Naive thymus-derived CD8-positive, alpha-beta T cell (primary cell): ENCODE results near the gene PTPN4. TPM values are rescaled to one million over a fixed set of nuclear protein-coding genes. Genes with fewer than 3 reads are reported as not detected.
"Not testable (repeated sequence)": the region's sequence is repeated elsewhere in the genome, so short reads cannot be mapped to it uniquely, and the experiment has no call there.

ENCODE experiments used
- ATAC-seq, 2 donors: fragments of 150-1000 bp; cut with Tn5 transposase in 1 of 2; sonication (Bioruptor Pico), chemical (Tn5 transposase) in 1 of 2; 1 replicate in 1 of 2; 2 replicates in 1 of 2; pipeline ENCODE4 v1.10.0; 2021; ENCODE audit warnings: mild to moderate bottlenecking in 2 of 2, moderate library complexity in 2 of 2
- POLR2A ChIA-PET: fragments of 350-600 bp; sonication (Branson Sonifier 250); formaldehyde crosslinking; loops from one replicate; lab custom pipeline; 2021; ENCODE audit warnings: antibody characterized with exemption; lab: Charles Lee
- DNase-seq, 10 donors: peaks; one replicate each; pipeline versions ENCODE4 v3.0.0 to v3.0.0-alpha.2; 2020 to 2022
- H3K27ac Mint-ChIP-seq, 10 donors: one replicate each; pipeline ENCODE4 v1.8.0; 2020 to 2022; ENCODE audit warnings: mild to moderate bottlenecking in 10 of 10, mixed read lengths in 10 of 10, moderate library complexity in 4 of 10, inconsistent platforms in 1 of 10
- H3K27me3 Mint-ChIP-seq, 5 donors: one replicate each; pipeline ENCODE4 v1.8.0; 2021 to 2022; ENCODE audit warnings: mixed read lengths in 5 of 5
- H3K36me3 Mint-ChIP-seq, 3 donors: one replicate each; pipeline ENCODE4 v1.8.0; 2020 to 2022; ENCODE audit warnings: mixed read lengths in 3 of 3, mild to moderate bottlenecking in 2 of 3, inconsistent platforms in 1 of 3
- H3K4me1 Mint-ChIP-seq, 4 donors: one replicate each; pipeline ENCODE4 v1.8.0; 2021 to 2022; ENCODE audit warnings: mixed read lengths in 4 of 4
- H3K4me3 Mint-ChIP-seq, 10 donors: one replicate each; pipeline ENCODE4 v1.8.0; 2020 to 2022; ENCODE audit warnings: mild to moderate bottlenecking in 10 of 10, mixed read lengths in 10 of 10, moderate library complexity in 6 of 10, inconsistent platforms in 1 of 10
- H3K9me3 Mint-ChIP-seq, 9 donors: one replicate each; pipeline ENCODE4 v1.8.0; 2020 to 2022; ENCODE audit warnings: mixed read lengths in 9 of 9, mild to moderate bottlenecking in 3 of 9, inconsistent platforms in 1 of 9, moderate library complexity in 1 of 9
- polyA plus RNA-seq, 3 donors: library from polyadenylated mRNA; unstranded; fragments of 300-500 nt; fragmentation: Illumina TruSeq; gene quantifications; one replicate each; pipeline ENCODE4 v1.2.3, GENCODE V29; 2021
- total RNA-seq, 8 experiments: library from RNA in 2 of 8; stranded (reverse) in 2 of 8; gene quantifications; one replicate each; pipeline ENCODE4 v1.2.3 and lab custom pipeline; 2021 to 2026

Gene PTPN4
- total and polyA plus RNA-seq, 5 experiments from 2014 or later = 79.4 to 124 (median 111) TPM

- H3K27me3 Mint-ChIP-seq = no peaks in the 10 kb centered on the region
- peak overlapping the region in 3 of 10 donors; percentile 10 to 24 (median 21) for H3K4me3 Mint-ChIP-seq
- H3K36me3 Mint-ChIP-seq = peaks cover 0 to 18% (median 0%) of the 10 kb centered on the region in 3 donors
- ATAC-seq = no peak
- POLR2A ChIA-PET = no interaction called here
- H3K4me1 Mint-ChIP-seq = peaks cover 25 to 90% (median 69%) of the 10 kb centered on the region in 4 donors
- H3K9me3 Mint-ChIP-seq = peaks cover 0 to 16% (median 2%) of the 10 kb centered on the region in 9 donors
- no peak for DNase-seq
- H3K27ac Mint-ChIP-seq = peak overlapping the region in 6 of 10 donors; percentile 1 to 67 (median 45)
Observed at GRCh38 chr2:119800376-119800902, 40.7 kb downstream of the PTPN4 start.

- Mint-ChIP-seq H3K9me3 (peaks cover 0 to 20% (median 2%) of the 10 kb centered on the region in 9 donors), H3K4me1 (peaks cover 25 to 94% (median 73%) of the 10 kb centered on the region in 4 donors), H3K27me3 (no peaks in the 10 kb centered on the region), H3K4me3 (no peak overlapping the region), H3K36me3 (peaks cover 0 to 24% (median 5%) of the 10 kb centered on the region in 3 donors), H3K27ac (no peak overlapping the region)
- POLR2A ChIA-PET = no interaction called here
- DNase-seq (no peak), ATAC-seq (no peak)
Observed at GRCh38 chr2:119801040-119801439, 41.3 kb downstream of the PTPN4 start.

- H3K27me3 Mint-ChIP-seq, DNase-seq, POLR2A ChIA-PET, ATAC-seq: not testable (repeated sequence)
- Mint-ChIP-seq H3K9me3 (peaks cover 0 to 20% (median 2%) of the 10 kb centered on the region in 9 donors), H3K4me3 (peak overlapping the region in 2 of 10 donors; percentile 5 to 37), H3K36me3 (peaks cover 0 to 31% (median 8%) of the 10 kb centered on the region in 3 donors), H3K27ac (peak overlapping the region in 4 of 10 donors; percentile 3 to 79 (median 28)), H3K4me1 (peaks cover 32 to 94% (median 69%) of the 10 kb centered on the region in 4 donors)
Observed at GRCh38 chr2:119801989-119802388, 42.3 kb downstream of the PTPN4 start.

GRCh38 chr2:119803101-119803500, 43.4 kb downstream of the PTPN4 start:
- no peaks in the 10 kb centered on the region for H3K27me3 Mint-ChIP-seq
- peak overlapping the region in 4 of 10 donors; percentile 7 to 37 (median 18) for H3K4me3 Mint-ChIP-seq
- H3K9me3 Mint-ChIP-seq = peaks cover 0 to 20% (median 2%) of the 10 kb centered on the region in 9 donors
- peaks cover 0 to 31% (median 8%) of the 10 kb centered on the region in 3 donors for H3K36me3 Mint-ChIP-seq
- DNase-seq (no peak), ATAC-seq (no peak)
- H3K27ac Mint-ChIP-seq = peak overlapping the region in 3 of 10 donors; percentile 0 to 79 (median 10)
- POLR2A ChIA-PET = interaction anchor here (0.6 kb wide), 1 partner anchor 125 kb away, joined by 4 read pairs; no protein-coding TSS in a partner anchor
- peaks cover 36 to 94% (median 74%) of the 10 kb centered on the region in 4 donors for H3K4me1 Mint-ChIP-seq

- Mint-ChIP-seq H3K4me3 (peak overlapping the region in 1 of 10 donors; percentile 30), H3K9me3 (peaks cover 0 to 20% (median 2%) of the 10 kb centered on the region in 9 donors), H3K36me3 (peaks cover 0 to 31% (median 8%) of the 10 kb centered on the region in 3 donors), H3K27ac (peak overlapping the region in 1 of 10 donors; percentile 48), H3K4me1 (peaks cover 37 to 90% (median 73%) of the 10 kb centered on the region in 4 donors)
- DNase-seq, H3K27me3 Mint-ChIP-seq, ATAC-seq, POLR2A ChIA-PET: not testable (repeated sequence)
Observed at GRCh38 chr2:119804409-119804808, 44.7 kb downstream of the PTPN4 start.

GRCh38 chr2:119808516-119809147, 48.9 kb downstream of the PTPN4 start:
- Mint-ChIP-seq H3K4me1 (peaks cover 25 to 57% (median 54%) of the 10 kb centered on the region in 4 donors), H3K27ac (peak overlapping the region in 5 of 10 donors; percentile 2 to 66 (median 15)), H3K9me3 (peaks cover 0 to 19% (median 2%) of the 10 kb centered on the region in 9 donors), H3K36me3 (peaks cover 0 to 38% (median 37%) of the 10 kb centered on the region in 3 donors), H3K4me3 (peak overlapping the region in 1 of 10 donors; percentile 28), H3K27me3 (no peaks in the 10 kb centered on the region)
- POLR2A ChIA-PET = interaction anchor here (0.6 kb wide), 1 partner anchor 38 kb away, joined by 6 read pairs; no protein-coding TSS in a partner anchor
- no peak for ATAC-seq
- DNase-seq = no peak

GRCh38 chr2:119809339-119810048, 49.8 kb downstream of the PTPN4 start:
- peaks cover 0 to 43% (median 35%) of the 10 kb centered on the region in 3 donors for H3K36me3 Mint-ChIP-seq
- DNase-seq (no peak), ATAC-seq (peak in 1 of 2 donors; percentile 25)
- H3K4me1 Mint-ChIP-seq = peaks cover 20 to 57% (median 53%) of the 10 kb centered on the region in 4 donors
- peaks cover 0 to 11% (median 2%) of the 10 kb centered on the region in 9 donors for H3K9me3 Mint-ChIP-seq
- POLR2A ChIA-PET = no interaction called here
- H3K27me3 Mint-ChIP-seq = no peaks in the 10 kb centered on the region
- peak overlapping the region in 3 of 10 donors; percentile 3 to 66 (median 17) for H3K27ac Mint-ChIP-seq
- no peak overlapping the region for H3K4me3 Mint-ChIP-seq

- Mint-ChIP-seq H3K36me3 (peaks cover 0 to 43% (median 29%) of the 10 kb centered on the region in 3 donors), H3K4me1 (peaks cover 19 to 53% (median 51%) of the 10 kb centered on the region in 4 donors), H3K4me3 (no peak overlapping the region), H3K27me3 (no peaks in the 10 kb centered on the region), H3K9me3 (peaks cover 0 to 7% (median 0%) of the 10 kb centered on the region in 9 donors), H3K27ac (peak overlapping the region in 5 of 10 donors; percentile 3 to 27 (median 11))
- DNase-seq (no peak), ATAC-seq (no peak)
- POLR2A ChIA-PET = no interaction called here
Observed at GRCh38 chr2:119810049-119810630, 50.4 kb downstream of the PTPN4 start.

- peak overlapping the region in 8 of 10 donors; percentile 6 to 74 (median 24) for H3K27ac Mint-ChIP-seq
- POLR2A ChIA-PET = no interaction called here
- ATAC-seq = no peak
- H3K4me1 Mint-ChIP-seq = peaks cover 12 to 37% (median 32%) of the 10 kb centered on the region in 4 donors
- DNase-seq = no peak
- H3K36me3 Mint-ChIP-seq = peaks cover 17 to 61% (median 32%) of the 10 kb centered on the region in 3 donors
- no peak overlapping the region for H3K4me3 Mint-ChIP-seq
- no peaks in the 10 kb centered on the region for H3K27me3 Mint-ChIP-seq
- peaks cover 2 to 23% (median 11%) of the 10 kb centered on the region in 9 donors for H3K9me3 Mint-ChIP-seq
Observed at GRCh38 chr2:119814216-119814615, 54.5 kb downstream of the PTPN4 start.

GRCh38 chr2:119818792-119819191, 59.1 kb downstream of the PTPN4 start:
- H3K9me3 Mint-ChIP-seq = peaks cover 2 to 23% (median 11%) of the 10 kb centered on the region in 9 donors
- H3K4me1 Mint-ChIP-seq = peaks cover 27 to 64% (median 51%) of the 10 kb centered on the region in 4 donors
- ATAC-seq (no peak), DNase-seq (no peak)
- peak overlapping the region; percentile 7 to 86 (median 48) for H3K27ac Mint-ChIP-seq
- POLR2A ChIA-PET = interaction anchor here (0.9 to 1.4 kb wide), 2 partner anchors 34 to 57 kb away, joined by 3 to 4 read pairs; no protein-coding TSS in a partner anchor
- no peaks in the 10 kb centered on the region for H3K27me3 Mint-ChIP-seq
- peaks cover 17 to 38% (median 20%) of the 10 kb centered on the region in 3 donors for H3K36me3 Mint-ChIP-seq
- no peak overlapping the region for H3K4me3 Mint-ChIP-seq

GRCh38 chr2:119819846-119820245, 60.1 kb downstream of the PTPN4 start:
- POLR2A ChIA-PET = interaction anchor here (1.0 kb wide), 1 partner anchor 60 kb away, joined by 3 read pairs; the partner anchor contains the start of gene PTPN4
- Mint-ChIP-seq H3K9me3 (peaks cover 2 to 23% (median 11%) of the 10 kb centered on the region in 9 donors), H3K4me1 (peaks cover 31 to 60% (median 48%) of the 10 kb centered on the region in 4 donors), H3K27ac (peak overlapping the region in 7 of 10 donors; percentile 23 to 64 (median 26)), H3K4me3 (no peak overlapping the region), H3K27me3 (no peaks in the 10 kb centered on the region), H3K36me3 (peaks cover 17 to 35% (median 18%) of the 10 kb centered on the region in 3 donors)
- DNase-seq (no peak), ATAC-seq (no peak)
